Measurements from ENCODE around the gene KCNJ6.
A peak's percentile ranks its signal among the peaks of the same experiment; 100 is the strongest.
"Not testable (repeated sequence)": the region's sequence is repeated elsewhere in the genome, so short reads cannot be mapped to it uniquely, and the experiment has no call there.

Gene KCNJ6

GRCh38 chr21:37916310-37917051 is at the start of gene KCNJ6:
Gene KCNJ6, minus strand, starts transcription at chr21:37916457. Its CDS starts 75,775 bp downstream, at chr21:37840682.
- peak; percentile 67 to 87 for DNase-seq

- no peak for DNase-seq
Observed at GRCh38 chr21:37965088-37965805, 49.0 kb upstream of the KCNJ6 start.

GRCh38 chr21:37958537-37958936 is 42.3 kb upstream of the KCNJ6 start:
- no peak for DNase-seq

GRCh38 chr21:37956772-37957171 is 40.5 kb upstream of the KCNJ6 start:
- no peak for DNase-seq

- DNase-seq: peak; percentile 28 to 68
Observed at GRCh38 chr21:37945036-37945435, 28.8 kb upstream of the KCNJ6 start.

- peak in 1 of 2 experiments; percentile 10 for DNase-seq
Observed at GRCh38 chr21:37944496-37944895, 28.2 kb upstream of the KCNJ6 start.

GRCh38 chr21:37940691-37941090 is 24.4 kb upstream of the KCNJ6 start:
- no peak for DNase-seq

GRCh38 chr21:37939838-37940237 is 23.6 kb upstream of the KCNJ6 start:
- no peak for DNase-seq

- DNase-seq: no peak
Observed at GRCh38 chr21:37939251-37939650, 23.0 kb upstream of the KCNJ6 start.

GRCh38 chr21:37937668-37938067 is 21.4 kb upstream of the KCNJ6 start:
- no peak for DNase-seq

GRCh38 chr21:37936010-37936785 is 19.9 kb upstream of the KCNJ6 start:
- DNase-seq: no peak

- peak; percentile 19 to 60 for DNase-seq
Observed at GRCh38 chr21:37932936-37933335, 16.7 kb upstream of the KCNJ6 start.

GRCh38 chr21:37927711-37928110 is 11.5 kb upstream of the KCNJ6 start:
- no peak for DNase-seq

GRCh38 chr21:37921091-37921490 is 4.8 kb upstream of the KCNJ6 start:
- no peak for DNase-seq

- DNase-seq: not testable (repeated sequence)
Observed at GRCh38 chr21:37920302-37920701, 4.0 kb upstream of the KCNJ6 start.

- no peak for DNase-seq
Observed at GRCh38 chr21:37917612-37918011, 1.4 kb upstream of the KCNJ6 start.

GRCh38 chr21:37915941-37916309 is 332 bp downstream of the KCNJ6 start:
- DNase-seq: no peak

GRCh38 chr21:37915497-37915911 is 753 bp downstream of the KCNJ6 start:
- DNase-seq: peak; percentile 31 to 69

- no peak for DNase-seq
Observed at GRCh38 chr21:37912616-37913015, 3.6 kb downstream of the KCNJ6 start.

- no peak for DNase-seq
Observed at GRCh38 chr21:37909936-37910335, 6.3 kb downstream of the KCNJ6 start.

GRCh38 chr21:37908691-37909090 is 7.6 kb downstream of the KCNJ6 start:
- no peak for DNase-seq

GRCh38 chr21:37907076-37907475 is 9.2 kb downstream of the KCNJ6 start:
- no peak for DNase-seq

- no peak for DNase-seq
Observed at GRCh38 chr21:37905291-37905690, 11.0 kb downstream of the KCNJ6 start.

- DNase-seq: no peak
Observed at GRCh38 chr21:37904856-37905255, 11.4 kb downstream of the KCNJ6 start.
